PC-3 (cell line): ENCODE measurements around the gene STAT4. TPM values are rescaled to one million over a fixed set of nuclear protein-coding genes. Genes with fewer than 3 reads are reported as not detected.

Experiments used
- ATAC-seq: fragments of 200-7000 bp; cut with Tn5 transposase; 2 replicates; pipeline ENCODE4 v1.9.1; 2020; ENCODE audit warnings: mild to moderate bottlenecking, moderate library complexity
- BruUV-seq: library from RNA; stranded (reverse); fragments of 400-500 nt; replicated peaks from 2 replicates; lab custom pipeline; 2021; lab: Mats Ljungman, UMichigan
- CTCF ChIA-PET: fragments of 300-600 bp; sonication (Branson Sonifier 250); formaldehyde crosslinking; loops from one replicate; lab custom pipeline; 2022; ENCODE audit warnings: antibody characterized with exemption; lab: Charles Lee
- POLR2A ChIA-PET: fragments of 300-600 bp; sonication (Branson Sonifier 250); formaldehyde crosslinking; loops from one replicate; lab custom pipeline; 2022; ENCODE audit warnings: antibody characterized with exemption; ENCODE audit not compliant: unreplicated experiment; lab: Charles Lee
- DNase-seq: peaks from one replicate; pipeline ENCODE4 v3.0.0-alpha.2; 2015
- H2AFZ ChIP-seq: fragments of 300-600 bp; sonication (generic); 2 replicates; pipeline ENCODE4 v1.6.0; 2016; ENCODE audit warnings: antibody characterized with exemption, low read length
- H3F3A ChIP-seq: fragments of 300-600 bp; sonication (generic); one replicate; pipeline ENCODE4 v1.6.0; 2017; ENCODE audit warnings: antibody characterized with exemption, low read length, control low read depth, mild to moderate bottlenecking; ENCODE audit not compliant: unreplicated experiment
- H3K27ac ChIP-seq: fragments of 300-600 bp; sonication (generic); 2 replicates; pipeline ENCODE4 v1.5.1; 2016; ENCODE audit warnings: mild to moderate bottlenecking, low read length
- H3K27me3 ChIP-seq: fragments of 300-600 bp; sonication (generic); 2 replicates; pipeline ENCODE4 v1.6.1; 2016; ENCODE audit warnings: low read length, mixed read lengths
- H3K36me3 ChIP-seq: fragments of 300-600 bp; sonication (generic); 2 replicates; pipeline ENCODE4 v1.6.1; 2016; ENCODE audit warnings: low read depth, mixed run types, low read length, mixed read lengths
- H3K4me1 ChIP-seq: fragments of 300-600 bp; sonication (generic); 2 replicates; pipeline ENCODE4 v1.5.1; 2016; ENCODE audit warnings: low read length; ENCODE audit not compliant: insufficient read depth
- H3K4me2 ChIP-seq: fragments of 300-600 bp; sonication (generic); 2 replicates; pipeline ENCODE4 v1.6.0; 2016; ENCODE audit warnings: low read length
- H3K4me3 ChIP-seq: fragments of 300-600 bp; sonication (generic); 2 replicates; pipeline ENCODE4 v1.5.1; 2016; ENCODE audit warnings: mild to moderate bottlenecking, low read length, mixed read lengths
- H3K79me2 ChIP-seq: fragments of 300-600 bp; sonication (generic); 2 replicates; pipeline ENCODE4 v1.6.1; 2017; ENCODE audit warnings: low read length, mixed read lengths
- H3K9ac ChIP-seq: fragments of 300-600 bp; sonication (generic); 2 replicates; pipeline ENCODE4 v1.6.0; 2016; ENCODE audit warnings: mild to moderate bottlenecking, low read length
- H3K9me2 ChIP-seq: fragments of 300-600 bp; sonication (generic); replicated peaks from 2 replicates; pipeline ENCODE4 v1.6.1; 2016; ENCODE audit warnings: mixed run types, low read length, mixed read lengths
- H3K9me3 ChIP-seq: fragments of 300-600 bp; sonication (generic); 2 replicates; pipeline ENCODE4 v1.6.1; 2016; ENCODE audit warnings: low read length, mixed read lengths
- H4K20me1 ChIP-seq: fragments of 300-600 bp; sonication (generic); 2 replicates; pipeline ENCODE4 v1.6.1; 2016; ENCODE audit warnings: low read length, mixed read lengths
- EZH2 ChIP-seq: fragments of 300-600 bp; sonication (generic); IDR thresholded peaks from one replicate; pipeline ENCODE4 v1.6.1; 2017; ENCODE audit warnings: antibody characterized with exemption, mild to moderate bottlenecking, low read length; ENCODE audit not compliant: unreplicated experiment
- EZH2phosphoT487 ChIP-seq: fragments of 300-600 bp; sonication (generic); IDR thresholded peaks from 2 replicates; pipeline ENCODE4 v1.6.1; 2018; ENCODE audit warnings: mild to moderate bottlenecking, antibody characterized with exemption, low read length, borderline replicate concordance
- intact Hi-C: fragments of 100-400 bp; cut with micrococcal nuclease; formaldehyde crosslinking; loops from 2 replicates; pipeline ENCODE4 v1.9.0; 2023
- total RNA-seq: library from RNA; depleted of rRNA; stranded (reverse); fragments of >200 nt; gene quantifications from 2 replicates; pipeline ENCODE4 v1.2.3, GENCODE V29; 2014
- TF ChIP-seq, protein P1 (sequence below): fragments of 300-600 bp; sonication (generic); conservative IDR thresholded peaks from 2 replicates; pipeline ENCODE4 v1.5.1; 2017; ENCODE audit warnings: antibody characterized with exemption, low read depth, mild to moderate bottlenecking, low read length

The STAT4 gene
- total RNA-seq, 1 experiment from 2014 or later, result 1.6 TPM

DNA sequence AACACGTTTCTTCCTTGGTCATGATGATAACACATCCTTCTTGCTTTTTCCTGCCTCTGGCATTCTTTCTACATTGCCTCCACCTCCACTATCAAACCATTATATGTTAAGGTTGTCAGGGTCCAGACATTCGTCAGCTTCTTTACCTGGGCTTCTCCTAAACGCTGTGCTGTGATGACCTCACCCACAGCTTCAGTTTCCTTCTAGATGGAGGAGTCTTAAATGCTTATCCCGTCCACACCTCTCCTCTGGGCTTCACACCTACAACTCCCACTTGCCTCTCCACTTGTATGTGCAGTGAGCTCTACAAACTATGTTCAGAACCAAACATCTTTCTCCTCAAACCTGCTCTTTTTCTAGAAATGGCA, 136.2 kb downstream of the STAT4 start:
- POLR2A ChIA-PET, result interaction anchor here (0.7 kb wide), 1 partner anchor 610 kb away, joined by 5 read pairs; no protein-coding TSS in a partner anchor

DNA sequence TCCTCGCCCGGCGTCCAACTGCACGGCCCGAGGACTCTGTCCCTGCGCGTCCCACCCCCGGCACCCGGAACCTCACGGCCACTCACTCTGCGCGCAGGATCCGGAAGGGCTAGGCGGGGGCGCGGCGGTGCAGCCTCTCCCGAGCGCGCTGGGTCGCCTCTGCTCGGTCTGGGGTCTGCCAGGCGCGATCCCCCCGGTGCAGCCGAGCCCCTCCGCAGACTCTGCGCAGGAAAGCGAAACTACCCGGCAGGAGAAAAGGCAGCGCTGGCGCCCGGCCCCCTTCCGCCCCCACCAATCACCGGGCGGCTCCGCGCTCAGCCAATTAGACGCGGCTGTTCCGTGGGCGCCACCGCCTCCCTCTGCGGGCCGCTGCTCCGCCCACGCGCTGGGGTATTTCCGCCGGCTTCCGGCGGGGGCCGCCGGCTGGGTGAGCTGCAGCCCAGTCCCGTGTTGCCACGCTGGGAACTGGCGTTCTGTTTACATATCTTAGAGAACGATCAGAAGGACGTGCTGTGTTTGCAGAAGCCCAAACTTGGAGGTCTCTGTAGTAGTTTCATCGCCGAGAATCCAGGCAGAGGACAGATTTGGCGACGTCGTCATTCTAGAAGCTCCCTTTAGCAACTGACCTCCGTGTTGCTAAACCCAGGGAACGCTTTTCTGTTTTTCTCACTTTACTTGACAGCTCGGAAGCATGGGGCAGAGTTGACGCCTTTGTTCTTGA, 136.7 kb downstream of the STAT4 start, which contains the start of gene STAT1:
STAT1 (minus strand) TSS at position 240 of the 721 bp plus-strand sequence. CDS start 4,168 bp downstream, outside the sequence.
- DNase-seq (peak; percentile 94), ATAC-seq (peak; percentile 86)
- peak within 1 kb of the TSS; percentile 79 for H3K9ac ChIP-seq
- H3K27ac ChIP-seq, result peak within 1 kb of the TSS; percentile 43
- H3K9me2 ChIP-seq, result no peaks in the 10 kb centered on the region
- peak within 1 kb of the TSS; percentile 89 for H3K4me3 ChIP-seq
- BruUV-seq, result no TSS peak
- H3K4me1 ChIP-seq, result peaks cover 24% of the 10 kb centered on the region
- ChIA-PET POLR2A (interaction anchor here (0.7 kb wide), 1 partner anchor 610 kb away, joined by 5 read pairs; no protein-coding TSS in a partner anchor), CTCF (no interaction called here)
- H3K4me2 ChIP-seq, result peak within 1 kb of the TSS; percentile 92
- H3K9me3 ChIP-seq, result no peaks in the 10 kb centered on the region
- no peaks in the 10 kb centered on the region for H3K27me3 ChIP-seq
- no peaks in the 10 kb centered on the region for H4K20me1 ChIP-seq
- peaks cover 3% of the 10 kb centered on the region; the same call in 1 of the 2 replicates for H3K36me3 ChIP-seq
- no peak for TF ChIP-seq EZH2
- TF ChIP-seq, protein P1, sequence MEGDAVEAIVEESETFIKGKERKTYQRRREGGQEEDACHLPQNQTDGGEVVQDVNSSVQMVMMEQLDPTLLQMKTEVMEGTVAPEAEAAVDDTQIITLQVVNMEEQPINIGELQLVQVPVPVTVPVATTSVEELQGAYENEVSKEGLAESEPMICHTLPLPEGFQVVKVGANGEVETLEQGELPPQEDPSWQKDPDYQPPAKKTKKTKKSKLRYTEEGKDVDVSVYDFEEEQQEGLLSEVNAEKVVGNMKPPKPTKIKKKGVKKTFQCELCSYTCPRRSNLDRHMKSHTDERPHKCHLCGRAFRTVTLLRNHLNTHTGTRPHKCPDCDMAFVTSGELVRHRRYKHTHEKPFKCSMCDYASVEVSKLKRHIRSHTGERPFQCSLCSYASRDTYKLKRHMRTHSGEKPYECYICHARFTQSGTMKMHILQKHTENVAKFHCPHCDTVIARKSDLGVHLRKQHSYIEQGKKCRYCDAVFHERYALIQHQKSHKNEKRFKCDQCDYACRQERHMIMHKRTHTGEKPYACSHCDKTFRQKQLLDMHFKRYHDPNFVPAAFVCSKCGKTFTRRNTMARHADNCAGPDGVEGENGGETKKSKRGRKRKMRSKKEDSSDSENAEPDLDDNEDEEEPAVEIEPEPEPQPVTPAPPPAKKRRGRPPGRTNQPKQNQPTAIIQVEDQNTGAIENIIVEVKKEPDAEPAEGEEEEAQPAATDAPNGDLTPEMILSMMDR, result no peak
- TF ChIP-seq EZH2phosphoT487, result no peak
- H3F3A ChIP-seq, result no peaks in the 10 kb centered on the region
- peaks cover 37% of the 10 kb centered on the region for H3K79me2 ChIP-seq
- intact Hi-C loops, result loop anchor here (5.0 kb wide), 1 partner anchor 132 kb away; the partner anchor contains the start of gene GLS
- peak within 1 kb of the TSS; percentile 89 for H2AFZ ChIP-seq

More for the DNA sequence above, 136.2 kb downstream of the STAT4 start:
- intact Hi-C loops, result loop anchor here (5.0 kb wide), 1 partner anchor 132 kb away; the partner anchor contains the start of gene GLS
- Histone ChIP-seq H3K36me3 (peaks cover 3% of the 10 kb centered on the region; the same call in 1 of the 2 replicates), H3K4me3 (peak overlapping the region; percentile 89), H3K4me2 (peak overlapping the region; percentile 92), H3K79me2 (peaks cover 37% of the 10 kb centered on the region), H3K9ac (peak overlapping the region; percentile 79), H3K27me3 (no peaks in the 10 kb centered on the region), H3F3A (no peaks in the 10 kb centered on the region), H2AFZ (peak overlapping the region; percentile 89), H4K20me1 (no peaks in the 10 kb centered on the region), H3K9me2 (no peaks in the 10 kb centered on the region), H3K9me3 (no peaks in the 10 kb centered on the region), H3K4me1 (peaks cover 27% of the 10 kb centered on the region), H3K27ac (peak overlapping the region; percentile 27; the same call in 1 of the 2 replicates)
- no peak for ATAC-seq
- BruUV-seq, result TSS peak; percentile 98
- CTCF ChIA-PET, result no interaction called here
- DNase-seq, result no peak
- TF ChIP-seq EZH2 (no peak), EZH2phosphoT487 (no peak)
- TF ChIP-seq, protein P1, result no peak

DNA sequence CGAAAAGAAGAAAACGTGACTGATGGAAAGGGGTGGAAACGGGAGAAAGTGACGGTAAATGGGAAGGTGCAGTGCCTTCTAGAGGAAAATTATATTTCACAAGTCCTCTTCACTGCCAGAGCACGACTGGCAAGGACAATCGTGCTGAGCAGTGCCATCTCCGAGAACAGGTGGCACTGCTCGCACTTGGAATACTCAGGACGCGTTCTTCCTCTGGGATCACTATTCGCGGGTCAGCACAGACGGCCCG, 137.2 kb downstream of the STAT4 start:
- ATAC-seq (no peak), DNase-seq (no peak)
- H3K27ac ChIP-seq, result peak overlapping the region; percentile 43
- H3K79me2 ChIP-seq, result peaks cover 37% of the 10 kb centered on the region
- H3K27me3 ChIP-seq, result no peaks in the 10 kb centered on the region
- ChIA-PET POLR2A (no interaction called here), CTCF (no interaction called here)
- peak overlapping the region; percentile 92 for H3K4me2 ChIP-seq
- H3K36me3 ChIP-seq, result peaks cover 6% of the 10 kb centered on the region
- no peaks in the 10 kb centered on the region for H3K9me3 ChIP-seq
- TF ChIP-seq, protein P1, result no peak
- TF ChIP-seq EZH2 (no peak), EZH2phosphoT487 (no peak)
- peaks cover 24% of the 10 kb centered on the region for H3K4me1 ChIP-seq
- H3F3A ChIP-seq, result no peaks in the 10 kb centered on the region
- H3K4me3 ChIP-seq, result peak overlapping the region; percentile 89
- H3K9me2 ChIP-seq, result no peaks in the 10 kb centered on the region
- H3K9ac ChIP-seq, result peak overlapping the region; percentile 79
- peak overlapping the region; percentile 89 for H2AFZ ChIP-seq
- no peaks in the 10 kb centered on the region for H4K20me1 ChIP-seq
- intact Hi-C loops, result loop anchor here (5.0 kb wide), 1 partner anchor 131 kb away; the partner anchor contains the start of gene GLS
- TSS peak; percentile 49 for BruUV-seq
